Fibroblast of skin of left quadriceps (primary cell): ENCODE results near the gene AMHR2.

Experiments used
- DNase-seq, 2 experiments: peaks; one replicate each; pipeline ENCODE4 v3.0.0-alpha.2; 2013; ENCODE audit warnings: low read depth in 2 of 2

The AMHR2 gene

DNA sequence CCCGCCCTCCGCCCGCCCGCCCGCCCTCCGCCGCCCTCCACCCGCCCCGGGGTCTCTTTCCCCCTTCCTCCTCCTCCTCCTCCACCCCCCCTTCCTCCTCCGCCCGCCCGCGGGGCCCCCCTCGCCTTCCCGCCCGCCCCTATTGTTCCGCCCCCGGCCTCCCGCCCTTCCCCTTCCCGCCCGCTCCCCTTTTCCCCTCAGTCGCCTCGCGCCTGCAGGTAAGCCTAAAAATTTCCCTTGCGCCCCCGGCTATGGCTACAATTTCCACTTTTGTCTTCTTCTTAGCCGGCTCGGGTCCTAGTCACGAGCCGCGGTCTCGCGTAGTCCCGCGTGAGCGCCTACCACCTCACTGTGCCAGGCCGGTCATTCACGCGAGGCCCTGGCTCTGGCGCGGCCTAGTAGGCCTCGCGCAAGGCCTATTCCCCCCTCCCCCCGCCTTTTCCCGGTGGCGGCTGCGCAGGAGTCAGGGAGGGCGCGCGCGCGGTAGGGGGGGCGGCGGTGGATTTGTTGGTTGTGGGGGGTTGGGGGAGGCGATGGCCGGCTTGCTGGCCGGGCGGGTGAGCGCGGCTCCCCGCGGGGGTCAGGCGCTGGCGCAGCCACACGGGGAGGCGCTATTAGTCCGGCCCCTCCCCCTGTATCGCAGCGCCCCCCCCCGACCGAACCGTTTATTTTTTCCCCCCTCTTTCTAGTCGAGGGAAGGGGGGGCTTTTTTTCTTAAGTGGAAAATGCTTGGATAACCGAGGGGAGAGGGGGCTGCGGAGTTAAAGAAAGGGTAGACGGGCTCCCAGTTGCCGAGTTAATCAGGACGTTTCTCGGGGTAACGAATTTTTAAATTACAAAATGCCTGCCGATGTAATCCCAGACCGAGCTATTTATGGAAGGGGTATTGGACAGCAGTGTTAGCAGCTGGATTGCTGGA lies 28.8 kb downstream of the AMHR2 start:
- DNase-seq: peak; percentile 60 to 66

DNA sequence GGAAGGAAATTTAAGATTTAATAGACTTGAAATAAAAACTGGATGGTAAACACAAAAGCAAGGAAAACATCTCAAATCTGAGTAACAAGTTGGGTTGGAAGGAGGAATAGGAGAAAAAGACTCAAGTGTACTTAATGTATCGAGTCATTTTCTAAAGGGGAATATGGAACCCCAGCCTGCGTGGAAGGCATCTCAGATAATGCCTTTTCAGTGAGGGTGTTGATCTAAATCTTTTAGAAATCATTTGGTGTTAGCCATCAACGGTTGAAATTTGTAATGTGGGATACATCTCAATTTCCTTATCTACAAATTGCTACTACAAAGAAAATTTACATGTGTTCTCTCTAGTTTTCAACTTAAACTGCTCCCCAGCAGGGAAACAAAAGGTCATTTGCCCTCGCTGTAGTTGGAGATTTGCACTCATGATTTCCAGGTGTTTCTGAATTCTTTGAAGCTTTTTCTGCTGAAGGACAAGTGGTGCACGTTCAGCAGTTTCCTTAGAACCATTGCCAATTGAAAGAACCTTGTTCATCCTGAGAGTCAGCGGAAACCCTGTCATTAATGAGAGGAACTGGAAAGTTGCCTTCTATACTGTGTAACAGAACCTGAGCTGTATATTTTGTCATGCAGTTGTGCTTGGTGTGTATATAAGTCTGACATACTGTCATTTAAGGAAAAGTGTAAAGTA lies 30.4 kb downstream of the AMHR2 start:
- DNase-seq: no peak

DNA sequence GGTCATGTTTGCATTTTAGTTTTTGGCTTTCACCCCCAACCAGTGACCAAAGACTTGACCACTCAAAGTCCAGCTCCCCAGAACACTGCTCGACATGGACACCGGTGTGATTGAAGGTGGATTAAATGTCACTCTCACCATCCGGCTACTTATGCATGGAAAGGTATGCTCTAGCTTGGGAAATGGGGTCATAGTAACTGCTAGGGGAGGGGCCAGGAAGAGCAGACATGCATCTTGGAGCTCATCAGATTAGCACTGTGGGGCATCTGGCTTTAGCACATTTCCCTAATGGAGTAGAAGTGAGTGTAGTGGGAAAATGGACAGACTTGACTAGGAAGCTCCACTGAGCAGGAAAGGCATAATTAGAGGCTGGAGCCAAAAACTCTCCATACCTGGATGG lies 31.1 kb downstream of the AMHR2 start:
- DNase-seq: no peak

DNA sequence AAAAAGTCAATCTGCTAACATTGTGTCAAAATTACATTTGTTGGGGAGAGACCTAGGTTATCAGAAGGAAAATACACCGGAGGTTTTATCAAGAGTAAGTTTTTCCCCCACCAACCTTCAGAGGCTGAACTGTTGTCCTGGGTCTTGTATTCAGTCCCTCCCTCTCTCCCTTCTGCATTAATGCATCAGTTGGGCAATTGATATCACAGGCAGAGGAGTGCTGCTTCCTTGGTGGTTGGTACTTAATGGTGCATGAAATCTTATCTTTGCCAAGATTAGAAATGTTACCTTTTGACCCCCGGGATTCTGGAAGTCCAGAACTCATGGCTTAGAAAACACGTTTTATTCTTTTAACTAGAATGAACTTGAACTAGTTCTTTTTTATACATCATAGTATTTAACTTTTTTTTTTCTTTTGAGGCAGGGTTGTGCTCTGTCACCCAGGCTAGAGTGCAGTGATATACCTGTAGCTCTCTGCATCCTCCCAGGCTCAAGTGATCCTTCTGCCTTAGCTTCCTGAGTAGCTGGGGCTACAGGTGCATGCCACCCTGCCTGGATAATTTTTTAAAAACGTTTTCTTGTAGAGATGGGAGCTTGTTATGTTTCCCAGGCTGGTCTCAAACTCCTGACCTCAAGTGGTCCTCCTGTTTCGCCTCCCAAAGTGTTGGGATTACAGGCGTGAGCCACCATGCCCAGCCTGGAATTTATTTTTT lies 33.2 kb downstream of the AMHR2 start:
- no peak for DNase-seq

DNA sequence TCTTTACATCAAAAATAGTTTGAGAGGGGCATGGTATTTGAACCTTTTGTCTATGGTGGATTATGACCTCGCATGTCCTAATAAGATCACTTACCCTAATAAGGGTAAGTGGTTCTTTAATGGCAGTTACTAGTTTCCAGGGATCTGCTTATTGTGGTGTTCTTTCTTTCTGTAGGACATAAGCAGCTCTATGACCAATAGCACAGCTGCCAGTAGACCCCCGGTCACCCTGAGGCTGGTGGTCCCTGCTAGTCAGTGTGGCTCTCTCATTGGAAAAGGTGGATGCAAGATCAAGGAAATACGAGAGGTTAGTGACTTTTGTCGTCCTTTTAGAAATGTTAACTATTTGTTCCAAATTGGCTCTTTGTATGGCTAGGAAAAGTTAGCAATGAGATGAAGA lies 35.4 kb downstream of the AMHR2 start:
- DNase-seq: no peak

DNA sequence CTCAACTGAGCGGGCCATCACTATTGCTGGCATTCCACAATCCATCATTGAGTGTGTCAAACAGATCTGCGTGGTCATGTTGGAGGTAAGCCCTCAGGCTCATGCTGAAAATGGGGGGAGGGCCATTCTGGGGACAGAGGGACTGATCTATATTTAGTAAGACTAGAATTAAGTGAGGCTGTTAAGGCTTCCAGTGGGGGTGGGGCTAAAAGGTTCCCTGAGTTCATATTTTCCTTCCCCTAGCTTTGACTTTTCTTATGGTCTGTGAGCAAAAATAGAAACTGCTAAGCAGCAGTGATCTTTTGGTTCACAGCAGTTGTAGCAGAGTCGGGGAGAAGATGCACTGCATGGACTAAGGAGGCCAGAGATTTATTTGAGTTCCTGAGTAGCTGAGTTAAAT lies 37.4 kb downstream of the AMHR2 start:
- DNase-seq: no peak

DNA sequence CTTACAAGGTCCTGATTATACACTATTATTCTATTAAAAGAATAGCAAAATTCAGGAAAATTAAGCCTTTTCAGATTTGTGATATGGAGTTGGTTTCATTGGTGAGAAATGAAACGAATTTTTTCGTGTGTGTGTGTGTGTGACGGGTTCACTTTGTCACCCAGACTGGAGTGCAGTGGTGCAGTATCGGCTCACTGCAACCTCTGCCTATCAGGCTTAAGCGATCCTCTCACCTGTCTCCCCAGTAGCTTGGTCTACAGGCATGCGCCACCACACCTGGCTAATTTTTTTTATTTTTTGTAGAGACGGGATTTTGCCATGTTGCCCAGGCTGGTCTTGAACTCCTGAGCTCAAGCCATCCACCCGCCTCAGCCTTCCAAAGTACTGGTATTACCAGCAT lies 37.9 kb downstream of the AMHR2 start:
- no peak for DNase-seq

DNA sequence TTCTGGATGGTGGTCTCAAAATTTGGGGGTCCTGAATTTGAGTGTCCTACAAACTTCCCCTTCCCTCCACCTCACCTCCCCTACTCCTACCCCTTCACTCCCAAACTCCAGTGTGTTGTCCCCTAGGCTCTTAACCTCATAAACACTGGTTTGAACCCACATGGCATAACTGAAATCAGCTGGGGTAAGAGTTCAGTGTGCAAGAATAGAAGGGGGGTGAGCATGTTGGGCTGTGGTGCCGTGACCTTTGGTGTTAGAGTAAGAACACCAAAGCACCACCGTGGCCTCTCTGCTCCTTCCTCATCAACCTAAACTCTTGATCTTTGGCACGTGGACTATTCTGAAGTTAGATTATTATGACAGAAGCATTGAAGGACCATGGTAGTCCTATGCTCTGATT lies 39.3 kb downstream of the AMHR2 start:
- no peak for DNase-seq

DNA sequence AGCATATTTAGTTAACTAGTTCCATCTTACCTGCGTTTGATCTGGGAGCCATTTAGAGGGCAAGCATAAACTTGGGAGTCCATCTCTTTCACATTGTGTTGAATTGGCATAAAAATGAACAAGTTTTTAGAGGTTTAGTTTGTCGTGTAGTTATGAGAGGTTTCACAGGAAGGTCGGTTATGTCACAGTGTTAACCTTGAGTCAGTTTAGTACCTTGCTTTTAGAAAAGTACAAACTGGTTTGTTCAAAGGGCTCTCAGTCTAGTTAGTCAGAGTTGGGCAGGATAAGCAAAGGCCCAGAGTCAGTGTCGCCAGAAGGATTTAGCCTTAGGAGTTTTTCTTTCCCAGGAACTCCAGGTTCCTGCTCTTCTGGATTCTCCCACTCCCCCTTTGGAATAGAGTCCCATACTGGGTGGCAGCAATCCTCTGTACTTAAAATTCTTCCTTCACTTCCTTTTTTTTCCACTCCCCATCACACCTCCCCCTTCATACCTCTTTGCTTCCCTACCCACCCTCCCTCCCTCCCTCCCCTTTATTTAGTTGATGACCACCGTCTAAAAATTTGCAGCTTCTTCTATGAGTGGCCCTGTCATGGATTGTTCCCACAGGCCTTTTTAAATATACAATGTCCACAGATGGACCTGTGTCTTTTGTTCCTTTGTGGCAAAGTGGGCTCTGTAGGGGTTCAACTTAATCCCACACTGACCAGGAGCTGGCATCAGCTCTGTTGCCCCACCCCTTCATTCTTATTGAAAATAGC lies 40.3 kb downstream of the AMHR2 start:
- no peak for DNase-seq

DNA sequence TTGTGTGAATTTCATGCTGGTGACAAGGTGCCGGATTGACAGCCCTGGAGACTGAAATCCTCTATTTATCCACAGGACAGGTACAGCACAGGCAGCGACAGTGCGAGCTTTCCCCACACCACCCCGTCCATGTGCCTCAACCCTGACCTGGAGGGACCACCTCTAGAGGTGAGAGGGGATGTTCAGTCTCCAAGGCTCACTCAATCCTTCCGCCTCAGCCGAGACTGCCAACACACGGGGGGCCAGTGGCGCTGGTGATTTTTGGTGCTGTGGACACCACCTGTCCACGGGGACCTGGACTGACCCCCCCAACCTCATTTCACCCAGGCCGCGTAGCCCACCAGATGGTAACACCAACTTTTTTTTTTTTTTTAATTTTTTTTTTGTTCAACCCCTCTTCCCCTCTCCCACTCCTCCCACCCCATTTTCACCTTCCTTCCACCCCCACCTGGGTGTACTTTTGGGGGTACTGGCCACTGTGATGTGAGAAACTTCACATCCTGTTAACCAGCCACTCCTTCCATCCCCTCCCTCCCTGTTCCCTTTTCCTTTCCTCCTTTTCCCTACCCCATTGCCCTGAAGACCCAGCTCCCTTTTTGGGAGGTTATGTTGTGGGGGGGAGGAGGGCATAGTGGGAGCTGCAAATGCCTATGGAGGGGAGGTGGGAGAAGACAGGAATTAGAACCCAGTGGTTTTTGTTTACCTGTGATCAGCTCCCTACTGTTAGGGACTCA lies 41.2 kb downstream of the AMHR2 start:
- DNase-seq: no peak

DNA sequence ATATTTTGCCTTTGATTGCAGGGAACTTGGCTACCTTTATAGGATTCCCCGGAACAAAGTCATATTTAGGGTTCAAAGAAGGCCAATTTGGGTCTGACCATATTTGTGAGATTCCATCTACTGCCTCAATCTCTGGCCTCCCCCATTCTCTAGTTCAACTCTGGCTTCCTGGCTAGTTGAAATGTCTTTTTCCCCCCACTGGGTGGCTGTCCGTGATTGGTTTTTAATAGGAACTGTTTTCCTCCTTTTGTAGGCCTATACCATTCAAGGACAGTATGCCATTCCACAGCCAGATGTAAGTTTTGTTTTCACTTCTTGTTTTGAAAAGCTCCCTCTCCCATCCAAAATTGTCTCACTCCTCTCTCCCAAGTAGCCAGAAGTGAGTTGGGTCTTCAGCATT lies 42.0 kb downstream of the AMHR2 start:
- DNase-seq: no peak

DNA sequence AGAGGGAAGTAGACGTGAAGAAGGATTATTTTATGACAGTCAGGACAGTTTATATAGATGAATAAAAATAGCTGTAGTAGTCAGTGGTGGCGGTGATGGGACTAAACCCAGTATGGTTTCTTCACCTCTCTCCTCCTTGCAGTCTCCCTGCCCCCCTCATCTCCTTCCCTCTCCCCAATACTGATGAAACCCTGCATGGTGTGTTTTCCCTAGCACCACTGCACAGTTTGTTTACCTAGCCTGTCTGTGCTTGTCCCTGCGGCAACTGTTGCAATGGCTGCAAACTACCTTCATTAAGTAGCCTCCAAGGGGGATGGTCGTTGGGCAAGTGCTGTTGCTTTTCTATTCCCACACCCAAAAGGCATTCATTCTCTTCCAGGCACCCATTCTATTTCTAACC lies 43.0 kb downstream of the AMHR2 start:
- no peak for DNase-seq

DNA sequence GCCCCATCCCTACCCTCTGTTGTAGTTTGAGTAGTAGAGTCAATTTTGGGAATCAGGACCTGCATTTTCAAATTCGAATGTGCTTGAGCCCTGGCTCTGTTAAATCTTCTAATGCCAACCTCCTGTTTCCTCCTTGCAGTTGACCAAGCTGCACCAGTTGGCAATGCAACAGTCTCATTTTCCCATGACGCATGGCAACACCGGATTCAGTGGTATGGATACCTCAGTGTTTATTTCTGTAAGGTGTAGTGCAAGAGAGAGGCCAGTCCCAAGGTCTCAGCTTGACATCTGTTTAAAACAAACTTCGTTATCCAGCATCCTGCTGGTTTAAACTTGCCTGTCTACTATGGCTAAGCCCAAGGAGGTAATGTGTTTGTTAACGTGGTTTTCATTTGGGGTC lies 43.4 kb downstream of the AMHR2 start:
- DNase-seq: no peak

DNA sequence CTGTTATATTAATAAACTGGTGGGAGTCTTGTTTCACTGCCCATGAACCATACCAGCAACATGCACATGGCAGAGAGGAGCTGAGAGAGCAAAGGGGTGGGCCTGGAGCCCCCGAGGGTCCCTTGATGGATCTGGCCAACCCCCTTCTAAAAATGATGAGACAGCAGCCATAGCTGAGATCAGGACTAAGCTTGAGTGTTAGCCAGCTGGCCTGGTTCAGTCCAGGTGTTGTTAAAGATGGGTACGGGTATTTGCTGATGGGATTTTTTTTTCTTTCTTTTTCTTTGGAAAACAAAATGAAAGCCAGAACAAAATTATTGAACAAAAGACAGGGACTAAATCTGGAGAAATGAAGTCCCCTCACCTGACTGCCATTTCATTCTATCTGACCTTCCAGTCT lies 44.2 kb downstream of the AMHR2 start:
- no peak for DNase-seq

DNA sequence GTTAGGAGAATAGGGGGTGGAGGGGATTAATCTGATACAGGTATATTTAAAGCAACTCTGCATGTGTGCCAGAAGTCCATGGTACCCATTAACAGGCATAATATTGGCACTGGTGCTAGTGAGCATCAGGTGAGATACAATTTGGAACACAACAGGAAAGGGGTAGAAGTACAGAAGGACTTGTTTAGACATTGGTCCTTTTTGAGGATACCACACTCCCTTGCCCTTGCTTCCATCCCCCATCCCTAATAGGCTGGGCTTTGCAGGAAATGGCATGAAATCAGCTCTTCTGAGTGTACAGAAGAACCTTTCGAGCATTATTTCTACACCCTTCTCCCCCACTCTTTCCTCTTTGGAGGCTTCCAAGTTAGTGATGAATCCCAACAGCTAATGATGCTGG lies 44.6 kb downstream of the AMHR2 start:
- DNase-seq: no peak

DNA sequence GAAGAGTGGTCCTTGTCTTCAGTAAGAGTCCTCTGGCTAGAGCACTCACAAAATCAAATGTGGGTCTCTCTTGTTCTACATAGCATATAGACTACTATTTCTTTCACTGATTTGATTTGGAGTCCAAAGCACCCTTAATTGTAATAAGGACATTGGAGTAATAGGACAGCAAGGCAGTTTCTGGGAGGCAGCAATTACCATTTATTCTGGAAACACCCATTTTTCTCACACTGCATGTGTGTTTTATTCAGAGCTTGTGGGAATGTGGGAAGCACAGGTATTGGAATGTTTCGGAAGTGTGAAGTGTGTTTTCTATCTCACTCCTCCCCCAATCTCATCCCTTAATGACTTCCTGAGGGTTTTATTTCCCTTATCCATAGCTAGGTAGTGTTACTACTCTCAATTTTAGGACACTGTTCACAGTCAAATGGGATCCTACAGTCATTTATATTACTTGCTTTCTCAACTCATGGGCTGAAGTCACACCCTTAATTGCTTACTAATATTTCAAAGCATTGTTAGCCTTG lies 48.5 kb downstream of the AMHR2 start:
- DNase-seq: no peak

DNA sequence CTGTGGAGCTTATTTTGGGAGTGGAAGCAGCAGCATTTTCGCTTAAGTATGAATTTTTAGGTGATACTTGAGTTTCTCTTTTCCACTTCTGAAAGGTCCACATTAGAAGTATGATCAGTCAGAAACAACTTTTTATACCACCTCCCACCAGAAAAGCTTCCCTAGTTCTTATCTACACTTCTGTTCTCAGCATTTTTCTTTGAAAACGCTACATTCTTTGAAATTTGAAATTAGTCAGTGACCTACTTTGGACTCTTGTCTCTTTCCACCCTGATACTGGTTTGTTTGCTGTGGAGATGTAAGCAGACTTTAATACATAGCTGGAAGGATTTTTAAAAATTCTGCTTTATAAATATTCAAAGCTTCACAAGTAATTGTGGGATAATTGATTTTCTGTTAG lies 50.4 kb downstream of the AMHR2 start:
- no peak for DNase-seq

DNA sequence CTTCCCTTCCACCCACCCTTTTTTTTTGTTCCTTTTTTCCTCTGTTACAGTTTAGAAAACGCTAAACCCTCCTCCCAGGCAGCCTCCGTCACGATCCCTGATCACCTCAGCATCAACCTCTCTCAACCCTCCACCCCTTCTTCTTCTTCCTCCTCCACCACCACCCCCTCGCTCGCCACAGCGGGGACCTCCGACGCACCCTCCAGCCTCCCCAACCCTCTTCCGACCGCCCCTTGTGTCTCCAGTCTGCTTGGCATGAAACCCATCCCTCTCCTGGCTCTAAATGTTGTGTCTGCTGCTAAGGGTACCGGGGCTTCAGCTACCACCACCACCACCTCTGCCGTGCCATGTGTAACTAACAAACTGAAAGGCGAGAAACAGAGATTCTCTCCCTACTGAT lies 51.2 kb downstream of the AMHR2 start:
- DNase-seq: no peak

DNA sequence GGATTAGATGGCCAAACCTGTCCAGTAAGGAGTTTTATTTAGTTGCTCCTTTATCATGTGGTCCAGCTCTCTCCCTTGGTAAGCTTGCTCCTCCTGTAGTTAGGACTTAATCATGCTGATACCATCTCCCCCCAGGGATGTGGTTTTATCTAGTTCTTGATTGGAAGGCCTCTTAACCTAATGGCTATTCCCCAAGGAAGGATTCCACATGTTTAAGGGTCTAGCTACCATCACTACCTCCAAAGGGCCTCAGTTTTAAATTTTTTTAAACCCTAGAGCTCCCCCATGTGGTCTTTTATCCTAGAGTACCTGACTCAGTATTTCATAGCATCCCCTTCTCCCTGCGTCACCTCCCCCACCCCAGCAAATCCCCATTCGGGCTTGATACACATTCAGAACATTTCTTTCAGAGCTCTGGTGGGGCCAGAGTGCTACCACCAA lies 53.1 kb downstream of the AMHR2 start:
- no peak for DNase-seq

DNA sequence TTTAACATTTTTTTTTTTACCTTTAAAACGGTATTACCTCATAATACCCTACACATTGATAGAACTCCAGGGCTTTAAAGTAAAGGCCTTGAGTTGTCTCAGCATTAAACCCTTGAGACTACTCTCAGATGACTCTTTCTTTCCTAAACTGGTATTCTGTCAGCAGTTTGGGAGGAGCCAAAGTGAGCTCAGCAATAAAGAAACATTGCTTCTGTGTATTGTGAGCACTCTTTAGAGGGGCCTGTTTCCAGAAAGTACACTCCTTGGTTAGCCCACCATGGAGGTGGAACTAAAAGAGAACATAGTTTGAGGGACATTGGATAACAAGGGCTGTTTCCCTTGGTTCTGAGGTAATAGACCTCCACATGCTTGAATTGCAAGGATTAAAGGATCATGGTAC lies 55.2 kb downstream of the AMHR2 start:
- DNase-seq: no peak

DNA sequence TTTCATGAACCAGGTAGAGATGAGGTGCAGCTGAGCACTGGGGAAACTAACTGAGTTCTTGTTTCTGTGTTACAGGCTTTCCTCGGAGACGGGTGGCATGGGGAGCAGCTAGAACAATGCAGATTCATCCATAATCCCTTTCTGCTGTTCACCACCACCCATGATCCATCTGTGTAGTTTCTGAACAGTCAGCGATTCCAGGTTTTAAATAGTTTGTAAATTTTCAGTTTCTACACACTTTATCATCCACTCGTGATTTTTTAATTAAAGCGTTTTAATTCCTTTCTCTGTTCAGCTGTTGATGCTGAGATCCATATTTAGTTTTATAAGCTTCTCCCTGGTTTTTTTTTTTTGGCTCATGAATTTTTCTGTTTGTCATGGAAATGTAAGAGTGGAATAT lies 55.7 kb downstream of the AMHR2 start:
- DNase-seq: no peak
